NCI-H1092 treated with DMSO at 0.1 percent for 48 hours (cell line): ENCODE data around the gene ZSWIM9.

Experiments
- DNase-seq: peaks from one replicate; lab custom pipeline; 2025; lab: John Stamatoyannopoulos, UW

The ZSWIM9 gene

GRCh38 chr19:48169939-48170803, at the start of gene ZSWIM9, which contains the start of gene LIG1:
ZSWIM9 (plus strand) TSS chr19:48170680; CDS start chr19:48171803, 1,123 bp downstream.
LIG1 (minus strand) TSS chr19:48170344; CDS start chr19:48165566, 4,778 bp downstream.
- DNase-seq = peak; percentile 91

- DNase-seq = no peak
These were observed 49.4 kb upstream of the ZSWIM9 start for GRCh38 chr19:48121066-48121465.

- DNase-seq = no peak
These were observed 48.5 kb upstream of the ZSWIM9 start for GRCh38 chr19:48121909-48122371.

- no peak for DNase-seq
These were observed 48.1 kb upstream of the ZSWIM9 start for GRCh38 chr19:48122421-48122820.

GRCh38 chr19:48123907-48124651, 46.4 kb upstream of the ZSWIM9 start:
- DNase-seq = no peak

GRCh38 chr19:48127561-48127960, 42.9 kb upstream of the ZSWIM9 start:
- DNase-seq = no peak

GRCh38 chr19:48133094-48133493, 37.4 kb upstream of the ZSWIM9 start:
- DNase-seq = no peak

- DNase-seq = no peak
These were observed 35.1 kb upstream of the ZSWIM9 start for GRCh38 chr19:48135411-48135810.

- no peak for DNase-seq
These were observed 33.9 kb upstream of the ZSWIM9 start for GRCh38 chr19:48136547-48136946.

- no peak for DNase-seq
These were observed 33.1 kb upstream of the ZSWIM9 start for GRCh38 chr19:48137411-48137810.

GRCh38 chr19:48139053-48139452, 31.4 kb upstream of the ZSWIM9 start:
- DNase-seq = no peak

- DNase-seq = no peak
These were observed 22.8 kb upstream of the ZSWIM9 start for GRCh38 chr19:48147597-48148175.

GRCh38 chr19:48148576-48148975, 21.9 kb upstream of the ZSWIM9 start:
- no peak for DNase-seq

GRCh38 chr19:48149430-48149829, 21.1 kb upstream of the ZSWIM9 start:
- no peak for DNase-seq

- DNase-seq = peak; percentile 13
These were observed 17.9 kb upstream of the ZSWIM9 start for GRCh38 chr19:48152551-48152950.

GRCh38 chr19:48154003-48154402, 16.5 kb upstream of the ZSWIM9 start:
- DNase-seq = no peak

- DNase-seq = no peak
These were observed 12.2 kb upstream of the ZSWIM9 start for GRCh38 chr19:48158210-48158790.

GRCh38 chr19:48168689-48169088, 1.8 kb upstream of the ZSWIM9 start:
- DNase-seq = no peak

GRCh38 chr19:48169578-48169938, 922 bp upstream of the ZSWIM9 start:
- DNase-seq = peak; percentile 51

- peak; percentile 50 for DNase-seq
These were observed 402 bp downstream of the ZSWIM9 start for GRCh38 chr19:48170817-48171347.

GRCh38 chr19:48171710-48172109, 1.2 kb downstream of the ZSWIM9 start:
- peak; percentile 25 for DNase-seq

GRCh38 chr19:48174445-48175030, 4.1 kb downstream of the ZSWIM9 start:
- no peak for DNase-seq
